HG03025 (cell line): ENCODE data around the gene RNF149.
"Not testable (repeated sequence)": the region's sequence is repeated elsewhere in the genome, so short reads cannot be mapped to it uniquely, and the experiment has no call there.

Experiments used
- ATAC-seq: cut with Tn5 transposase; IDR thresholded peaks from one replicate; pipeline ENCODE4 v1.9.1; 2021; ENCODE audit warnings: mild to moderate bottlenecking, moderate library complexity; ENCODE audit not compliant: unreplicated experiment, low FRiP score

Gene RNF149

GRCh38 chr2:101332885-101333766 is 24.6 kb upstream of the RNF149 start:
- no peak for ATAC-seq

DNA sequence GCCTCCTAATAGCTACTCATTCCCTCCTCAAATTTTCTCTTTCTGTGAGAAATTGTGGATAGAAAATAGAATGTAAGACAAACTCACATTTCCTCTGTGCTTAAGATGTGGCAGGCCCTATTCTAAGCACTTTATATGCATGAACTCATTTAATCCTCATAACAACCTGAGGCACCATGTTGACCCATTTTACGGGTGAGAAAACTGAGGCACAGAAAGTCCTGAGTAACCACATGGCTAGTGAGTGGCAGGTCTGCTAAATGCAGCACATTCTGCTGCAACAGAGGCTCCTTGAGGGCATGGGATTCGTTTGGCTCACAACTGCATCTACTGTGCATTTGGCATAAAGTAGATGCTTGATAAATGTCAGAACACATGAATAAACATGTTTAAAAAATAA is 22.7 kb upstream of the RNF149 start:
- no peak for ATAC-seq

GRCh38 chr2:101330253-101330933 is 21.9 kb upstream of the RNF149 start:
- ATAC-seq: no peak

GRCh38 chr2:101329026-101329425 is 20.5 kb upstream of the RNF149 start:
- no peak for ATAC-seq

- no peak for ATAC-seq
Measured at GRCh38 chr2:101328474-101329007, 20.0 kb upstream of the RNF149 start.

DNA sequence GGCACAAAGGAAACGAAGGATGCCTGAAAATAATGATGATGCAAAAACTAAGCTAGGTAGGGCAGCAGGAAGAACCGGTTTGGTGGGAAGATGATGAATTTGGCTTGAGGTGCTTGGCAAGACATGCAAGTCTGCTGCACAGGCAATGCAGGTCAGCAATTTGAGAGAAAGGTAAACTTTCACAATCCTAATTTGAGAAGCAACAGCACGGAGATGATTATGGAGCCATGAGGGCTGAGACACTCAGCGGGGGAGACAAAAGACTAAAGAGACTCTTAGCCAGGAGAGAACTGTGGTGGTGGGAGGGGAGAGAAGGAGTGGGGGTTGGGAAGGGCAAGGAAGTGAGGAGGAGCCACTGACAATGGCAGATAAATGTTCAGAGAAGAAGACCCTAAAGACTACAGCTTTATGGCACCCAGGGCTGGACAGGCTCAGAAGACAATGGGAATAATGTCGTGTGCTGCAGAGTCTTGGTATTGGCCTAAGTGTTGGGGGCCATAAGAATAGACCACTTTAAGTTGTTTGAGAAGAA is 19.4 kb upstream of the RNF149 start:
- ATAC-seq: no peak

- no peak for ATAC-seq
Measured at GRCh38 chr2:101325425-101325824, 16.9 kb upstream of the RNF149 start.

GRCh38 chr2:101316568-101316967 is 8.1 kb upstream of the RNF149 start:
- ATAC-seq: not testable (repeated sequence)

GRCh38 chr2:101311696-101312017 is 3.2 kb upstream of the RNF149 start:
- no peak for ATAC-seq

DNA sequence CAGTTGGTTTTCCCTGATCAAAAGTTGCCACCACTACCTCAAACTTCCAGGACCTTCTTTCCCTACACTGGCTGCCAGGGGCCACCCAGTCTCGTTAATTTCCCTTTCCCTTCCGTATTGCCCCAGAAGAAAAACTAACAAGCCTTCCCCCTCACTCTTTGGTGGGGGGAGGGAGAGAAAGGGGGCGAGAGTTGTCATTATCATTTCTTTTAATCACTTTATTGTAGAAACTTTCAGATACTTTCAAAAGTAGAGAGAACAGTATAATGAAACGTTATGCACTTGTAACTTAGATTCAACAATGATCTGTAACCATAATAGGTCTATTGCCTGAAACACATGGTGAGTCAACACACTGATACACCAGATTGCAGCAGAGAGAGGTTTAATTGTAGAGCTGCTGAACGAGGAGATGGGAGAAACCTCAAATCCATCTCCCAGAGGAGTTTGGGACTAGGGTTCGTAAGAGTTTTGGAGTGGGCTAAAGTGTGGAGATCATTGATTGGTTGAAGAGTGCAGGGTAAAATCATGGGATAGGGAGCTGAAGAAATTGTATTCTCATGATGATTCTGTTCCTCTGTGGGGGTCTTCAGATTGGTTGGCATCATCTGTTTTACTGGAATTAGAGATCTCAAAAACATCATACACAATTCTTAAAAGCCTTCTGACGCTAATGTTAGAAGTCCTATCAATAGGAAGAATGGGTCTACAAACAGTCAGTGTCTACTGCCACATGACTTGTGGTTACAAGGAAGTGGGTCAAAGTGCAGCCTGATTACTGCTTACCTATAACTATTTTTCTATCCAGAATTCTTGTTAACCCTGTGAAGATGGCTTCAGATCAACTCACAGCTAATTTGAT is 2.6 kb upstream of the RNF149 start:
- ATAC-seq: no peak

DNA sequence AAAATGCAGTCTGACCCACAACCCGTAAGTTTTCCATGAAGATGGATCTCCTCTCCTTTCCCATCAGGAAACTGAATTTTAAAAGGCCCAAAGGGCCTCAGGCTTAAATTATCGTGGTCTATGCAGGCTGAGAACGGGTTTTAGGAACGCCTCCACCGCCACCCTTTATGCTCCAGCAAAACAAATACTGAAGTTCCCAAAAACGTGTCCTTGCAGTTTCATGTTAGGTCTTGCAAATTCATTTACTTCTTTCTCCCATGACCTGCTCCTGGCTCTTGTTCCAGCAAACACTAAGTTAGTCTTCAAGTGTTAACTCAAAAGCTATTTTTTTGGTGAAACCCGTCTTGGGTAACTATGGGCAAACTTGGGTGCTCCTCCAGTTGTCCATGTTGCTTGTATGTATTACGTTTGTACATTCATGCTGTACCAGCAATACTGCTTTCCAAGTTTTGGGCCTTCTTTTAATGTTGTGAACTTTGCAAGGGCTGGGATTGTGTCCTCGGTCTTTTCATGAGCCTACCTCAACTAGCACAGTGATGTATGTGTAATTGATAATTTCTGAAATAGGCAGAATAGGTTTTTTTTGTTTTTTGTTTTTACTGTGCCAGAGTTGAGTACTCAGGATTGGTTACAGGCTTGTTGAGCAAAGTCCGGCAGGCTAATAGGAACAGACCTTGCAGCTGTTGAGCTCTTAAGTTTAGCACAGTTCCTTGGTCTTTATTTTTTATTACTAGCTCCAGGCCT is 1.8 kb upstream of the RNF149 start:
- ATAC-seq: no peak

DNA sequence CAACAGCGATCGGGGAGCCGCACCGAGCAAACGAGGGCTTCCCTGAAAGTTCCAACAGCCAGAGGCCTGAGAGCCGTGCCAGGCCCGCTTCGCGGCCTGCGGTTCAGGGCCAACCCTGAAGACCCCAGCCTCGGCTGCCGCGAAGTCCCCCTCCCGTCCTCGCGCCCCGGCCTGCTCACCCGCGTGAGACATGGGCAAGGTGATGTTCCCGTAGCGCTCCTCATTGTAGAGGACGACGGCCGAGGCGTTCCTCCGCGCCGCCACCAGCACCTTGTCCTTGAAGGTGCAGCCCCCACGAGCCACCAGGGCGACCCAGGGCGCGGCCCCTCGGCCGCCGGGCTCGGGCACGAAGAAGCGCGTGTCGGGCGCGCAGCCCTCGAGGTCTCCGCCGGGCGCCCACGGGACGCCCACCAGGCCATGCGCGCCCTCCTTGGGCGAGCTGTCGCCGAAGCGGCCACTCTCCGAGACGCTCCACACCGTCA is 510 bp downstream of the RNF149 start:
- peak; percentile 14 for ATAC-seq

- no peak for ATAC-seq
Measured at GRCh38 chr2:101307503-101307902, 998 bp downstream of the RNF149 start.

- ATAC-seq: peak; percentile 4
Measured at GRCh38 chr2:101306410-101306809, 2.1 kb downstream of the RNF149 start.

DNA sequence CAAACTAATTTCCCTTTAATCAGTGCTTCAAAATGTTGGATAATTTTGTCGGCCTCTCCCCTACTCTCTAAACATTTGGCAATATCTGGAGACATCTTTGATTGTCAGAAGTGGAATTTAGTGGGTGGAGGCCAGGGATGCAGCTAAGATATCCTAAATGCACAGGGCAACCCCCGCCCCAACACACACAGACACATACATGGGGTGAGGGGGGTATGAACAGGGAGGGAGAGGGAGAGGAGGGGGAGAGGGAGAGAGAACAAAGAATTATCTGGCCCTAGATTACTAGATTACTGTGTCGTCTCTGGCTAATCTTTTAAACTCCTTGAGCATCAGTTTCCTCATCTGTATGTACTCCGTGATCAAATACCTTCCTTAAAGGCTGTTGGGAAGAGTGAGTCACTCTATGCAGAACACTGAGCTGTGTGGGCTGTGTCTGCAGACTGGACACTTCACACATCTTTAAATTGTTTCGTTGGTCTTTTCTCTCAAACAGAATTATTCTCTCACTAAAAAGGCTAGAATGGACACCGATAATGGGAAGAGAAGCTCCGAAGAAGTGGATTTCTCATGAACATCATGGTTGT is 2.9 kb downstream of the RNF149 start:
- ATAC-seq: no peak

- ATAC-seq: no peak
Measured at GRCh38 chr2:101305035-101305434, 3.5 kb downstream of the RNF149 start.

DNA sequence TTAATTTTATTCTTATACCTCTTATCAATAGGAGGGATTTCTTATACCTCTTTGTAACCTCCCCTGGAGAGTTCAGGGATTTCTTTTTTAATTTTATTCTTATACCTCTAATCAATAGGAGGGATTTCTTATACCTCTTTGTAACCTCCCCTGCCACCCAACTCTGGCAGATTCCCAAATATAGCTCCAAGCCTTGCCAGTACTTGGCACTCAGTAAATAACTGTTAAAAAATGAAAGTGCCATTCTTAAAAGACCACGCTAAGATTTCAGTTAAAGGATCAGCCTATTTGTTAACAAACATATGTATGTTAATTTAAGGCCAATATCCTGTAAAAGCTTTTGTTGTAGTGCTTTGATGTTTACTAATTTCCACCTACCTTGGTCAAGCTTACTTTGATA is 4.8 kb downstream of the RNF149 start:
- ATAC-seq: no peak

DNA sequence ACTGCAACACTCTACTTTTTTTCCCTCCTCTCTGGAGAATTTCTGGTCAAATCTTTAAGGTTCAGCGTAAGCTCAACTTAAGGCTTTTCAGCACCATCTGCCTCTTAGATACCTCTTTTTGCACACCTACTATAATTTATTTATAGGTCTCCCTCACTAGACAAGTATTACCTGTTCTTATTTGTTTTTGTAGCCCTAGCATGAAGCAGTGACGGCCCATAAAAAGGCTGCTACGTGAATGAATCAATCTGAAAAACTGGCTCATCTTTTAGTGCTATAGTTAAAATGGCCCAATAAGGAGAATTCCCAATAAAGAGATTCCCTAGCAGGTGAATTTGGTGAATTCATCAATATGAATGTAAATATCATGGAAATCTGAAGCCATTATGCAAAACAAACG is 6.5 kb downstream of the RNF149 start:
- no peak for ATAC-seq

- ATAC-seq: no peak
Measured at GRCh38 chr2:101300836-101301235, 7.7 kb downstream of the RNF149 start.
